Measurements from ENCODE around the gene QSOX2.

DNA sequence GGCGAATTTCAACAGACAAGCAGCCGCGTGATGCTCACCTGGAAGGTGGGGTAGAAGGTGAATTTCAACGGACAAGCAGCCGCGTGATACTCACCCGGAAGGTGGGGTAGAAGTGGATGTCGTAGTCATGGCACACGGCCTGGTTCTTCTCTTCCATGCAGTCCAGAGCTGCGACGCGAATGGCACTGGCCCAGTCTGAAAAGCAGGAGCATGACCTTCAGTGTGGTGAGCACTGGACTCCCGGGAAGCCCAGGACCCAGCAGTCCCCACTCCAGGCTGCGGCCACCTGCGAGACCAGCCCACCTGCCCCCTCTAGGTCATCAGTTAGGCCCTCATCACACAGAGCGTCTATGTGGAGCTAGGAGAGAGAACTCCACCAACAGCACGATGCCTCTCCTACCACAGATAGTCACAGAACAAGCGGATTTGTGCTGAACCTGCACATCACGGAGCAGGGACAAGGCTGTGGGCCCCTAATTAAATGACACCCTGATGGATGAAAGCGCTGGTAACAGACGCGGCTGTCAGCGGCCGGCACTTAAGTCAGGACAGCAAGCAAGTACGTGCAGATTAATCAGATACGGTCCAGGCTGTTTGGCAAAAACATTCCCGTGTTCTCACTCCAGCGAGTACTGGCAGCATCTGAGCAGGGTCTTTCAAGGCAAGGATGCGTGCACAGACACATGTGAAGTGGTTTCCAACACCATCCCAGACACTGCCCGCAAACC lies 18.8 kb downstream of the QSOX2 start:
- no peak for TF ChIP-seq CTCF (conservative IDR thresholded peaks at IDR 0.05)
- TF ChIP-seq EZH2 (IDR thresholded peaks at IDR 0.05; ENCODE audit: low read depth): no peak
